HepG2 (cell line): Measurements from ENCODE around the gene RRAS. TPM values are rescaled to one million over a fixed set of nuclear protein-coding genes. Genes with fewer than 3 reads are reported as not detected.

Experiments used
- ATF1 ChIP-seq: IDR thresholded peaks from 2 replicates; pipeline ENCODE4 v1.6.1; 2016; ENCODE audit warnings: mild to moderate bottlenecking, control low read depth
- DPF2 ChIP-seq: sonication (generic); formaldehyde crosslinking; IDR thresholded peaks from 2 replicates; pipeline ENCODE4 v1.4.0; 2020; ENCODE audit warnings: mild to moderate bottlenecking, low read depth, missing genetic modification reagents, borderline replicate concordance
- FOSL1 ChIP-seq: sonication (generic); formaldehyde crosslinking; IDR thresholded peaks from 2 replicates; pipeline ENCODE4 v1.9.0; 2021; ENCODE audit warnings: missing genetic modification reagents, borderline replicate concordance
- FOXA3 ChIP-seq: IDR thresholded peaks from 2 replicates; pipeline ENCODE4 v1.6.1; 2016; ENCODE audit warnings: missing genetic modification reagents, missing compliant biosample characterization
- FOXM1 ChIP-seq: sonication (generic); formaldehyde crosslinking; IDR thresholded peaks from 2 replicates; pipeline ENCODE4 v1.5.0; 2020; ENCODE audit warnings: missing genetic modification reagents
- FOXP1 ChIP-seq, 2 experiments: fragments of 450-650 bp in 1 of 2; IDR thresholded peaks; 2 replicates each; pipeline ENCODE4 v1.6.1; 2017 to 2018; ENCODE audit warnings: antibody characterized with exemption in 1 of 2
- HOXA9 ChIP-seq: sonication (generic); formaldehyde crosslinking; IDR thresholded peaks from 2 replicates; pipeline ENCODE4 v1.8.1; 2022; ENCODE audit warnings: missing genetic modification reagents, mild to moderate bottlenecking, moderate library complexity, borderline replicate concordance
- KDM3A ChIP-seq: IDR thresholded peaks from 2 replicates; pipeline ENCODE4 v1.6.1; 2018; ENCODE audit warnings: low read depth, missing compliant biosample characterization
- MEIS2 ChIP-seq: sonication (generic); formaldehyde crosslinking; IDR thresholded peaks from 2 replicates; pipeline ENCODE4 v1.9.0; 2021; ENCODE audit warnings: mild to moderate bottlenecking, missing genetic modification reagents
- MYNN ChIP-seq: sonication (generic); formaldehyde crosslinking; IDR thresholded peaks from 2 replicates; pipeline ENCODE4 v1.4.0; 2020; ENCODE audit warnings: mild to moderate bottlenecking, low read depth, missing genetic modification reagents
- NAIF1 ChIP-seq: sonication (generic); formaldehyde crosslinking; IDR thresholded peaks from 2 replicates; pipeline ENCODE4 v1.5.0; 2020; ENCODE audit warnings: mild to moderate bottlenecking, missing genetic modification reagents, borderline replicate concordance
- NR2C2 ChIP-seq: sonication (generic); formaldehyde crosslinking; IDR thresholded peaks from 2 replicates; pipeline ENCODE4 v1.4.0; 2020; ENCODE audit warnings: missing genetic modification reagents, mild to moderate bottlenecking, moderate library complexity, borderline replicate concordance
- PBX3 ChIP-seq: sonication (generic); formaldehyde crosslinking; IDR thresholded peaks from 2 replicates; pipeline ENCODE4 v1.8.1; 2023; ENCODE audit warnings: missing genetic modification reagents, inconsistent platforms, borderline replicate concordance
- PLRG1 ChIP-seq: fragments of 450-650 bp; conservative IDR thresholded peaks from 2 replicates; pipeline ENCODE4 v1.6.1; 2016
- SP5 ChIP-seq: IDR thresholded peaks from 2 replicates; pipeline ENCODE4 v1.6.1; 2016; ENCODE audit warnings: low read depth, borderline replicate concordance
- SRSF1 ChIP-seq: fragments of 200-400 bp; formaldehyde crosslinking; optimal IDR thresholded peaks from 2 replicates; pipeline ENCODE3; 2017; ENCODE audit warnings: mild to moderate bottlenecking, low read depth, low read length, moderate library complexity
- SRSF9 ChIP-seq: fragments of 200-400 bp; formaldehyde crosslinking; IDR thresholded peaks from 2 replicates; pipeline ENCODE4 v1.6.1; 2018; ENCODE audit warnings: borderline replicate concordance, mild to moderate bottlenecking, low read depth, low read length; ENCODE audit not compliant: insufficient read depth, poor library complexity, severe bottlenecking
- TCF7L2 ChIP-seq: IDR thresholded peaks from 2 replicates; pipeline ENCODE4 v1.6.1; 2011; ENCODE audit warnings: mild to moderate bottlenecking, low read depth, low read length, moderate library complexity
- TFDP1 ChIP-seq: IDR thresholded peaks from 2 replicates; pipeline ENCODE4 v1.6.1; 2016; ENCODE audit warnings: missing compliant biosample characterization, missing genetic modification reagents, borderline replicate concordance
- YEATS4 ChIP-seq: sonication (generic); formaldehyde crosslinking; IDR thresholded peaks from 2 replicates; pipeline ENCODE4 v1.4.0; 2020; ENCODE audit warnings: missing genetic modification reagents, borderline replicate concordance
- ZFP62 ChIP-seq: sonication (generic); formaldehyde crosslinking; IDR thresholded peaks from 2 replicates; pipeline ENCODE4 v1.4.0; 2020; ENCODE audit warnings: missing genetic modification reagents
- ZNF235 ChIP-seq: sonication (generic); formaldehyde crosslinking; IDR thresholded peaks from 2 replicates; pipeline ENCODE4 v1.8.1; 2023; ENCODE audit warnings: mild to moderate bottlenecking, missing genetic modification reagents, borderline replicate concordance
- ZNF260 ChIP-seq: sonication (generic); formaldehyde crosslinking; IDR thresholded peaks from 2 replicates; pipeline ENCODE4 v1.4.0; 2020; ENCODE audit warnings: missing genetic modification reagents, low read depth, mild to moderate bottlenecking, borderline replicate concordance
- ZNF431 ChIP-seq: sonication (generic); formaldehyde crosslinking; IDR thresholded peaks from 2 replicates; pipeline ENCODE4 v1.9.0; 2022; ENCODE audit warnings: missing genetic modification reagents, low read depth, mild to moderate bottlenecking, borderline replicate concordance
- ZNF451 ChIP-seq: sonication (generic); formaldehyde crosslinking; IDR thresholded peaks from 2 replicates; pipeline ENCODE4 v1.5.0; 2020; ENCODE audit warnings: mild to moderate bottlenecking, missing genetic modification reagents
- ZNF484 ChIP-seq: sonication (generic); formaldehyde crosslinking; IDR thresholded peaks from 2 replicates; pipeline ENCODE4 v1.5.1; 2020; ENCODE audit warnings: mild to moderate bottlenecking, low read depth, missing genetic modification reagents, borderline replicate concordance
- ZNF607 ChIP-seq: sonication (generic); formaldehyde crosslinking; IDR thresholded peaks from 2 replicates; pipeline ENCODE4 v1.5.1; 2020; ENCODE audit warnings: missing genetic modification reagents, mild to moderate bottlenecking, borderline replicate concordance
- ZNF616 ChIP-seq: sonication (generic); formaldehyde crosslinking; IDR thresholded peaks from 2 replicates; pipeline ENCODE4 v1.5.0; 2020; ENCODE audit warnings: low read depth, mild to moderate bottlenecking, missing genetic modification reagents
- ZNF790 ChIP-seq: sonication (generic); formaldehyde crosslinking; IDR thresholded peaks from 2 replicates; pipeline ENCODE4 v1.8.0; 2022; ENCODE audit warnings: missing genetic modification reagents, mild to moderate bottlenecking, borderline replicate concordance
- ZNF792 ChIP-seq: IDR thresholded peaks from 2 replicates; pipeline ENCODE4 v1.6.1; 2016
- polyA plus RNA-seq, 8 experiments: library from polyadenylated mRNA; depleted of rRNA in 3 of 8; stranded (reverse) in 7 of 8; unstranded in 1 of 8; fragments of >200 nt; fragmentation: Illumina TruSeq in 4 of 8; extraction: Trizol in 4 of 8; gene quantifications; 2 replicates each; pipeline versions ENCODE4 v1.2.1 to v1.2.3, GENCODE V29; 2011 to 2016; ENCODE audit warnings: low read depth in 4 of 8, missing spikeins in 1 of 8, mixed read lengths in 1 of 8; ENCODE audit not compliant: insufficient read depth in 1 of 8
- total RNA-seq, 5 experiments: library from RNA; depleted of rRNA; stranded (reverse); fragments of >200 nt; fragmentation: Illumina TruSeq; extraction: Trizol; gene quantifications; 2 replicates each; pipeline ENCODE4 v1.2.3, GENCODE V29; 2016; ENCODE audit warnings: low read depth in 1 of 5

Gene RRAS
- total and polyA plus RNA-seq, 2 of the 13 experiments (the other 11 are each of a cell fraction or from before 2014, with no cell fraction given), result 1.5 to 12.0 TPM

GRCh38 chr19:49640113-49640898 is at the start of gene RRAS (continued):
- TF ChIP-seq FOSL1, result peak; percentile 64; the same call in 1 of the 2 replicates
- peak; percentile 61; the same call in 1 of the 2 replicates for TF ChIP-seq YEATS4
- no peak for TF ChIP-seq DPF2
- peak; percentile 60 for TF ChIP-seq SRSF1
- TF ChIP-seq MYNN (CRISPR knock-in tag), result no peak
- no peak for TF ChIP-seq SRSF9
- no peak for TF ChIP-seq ZNF260 (CRISPR knock-in tag)
- no peak for TF ChIP-seq MEIS2 (CRISPR knock-in tag)
- no peak for TF ChIP-seq ZNF235
- TF ChIP-seq ZNF451 (CRISPR knock-in tag), result no peak
- TF ChIP-seq NR2C2 (CRISPR knock-in tag), result peak; percentile 85
- TF ChIP-seq FOXM1 (CRISPR knock-in tag), result no peak
- peak; percentile 38; the same call in 1 of the 2 replicates for TF ChIP-seq NAIF1
- peak; percentile 50; the same call in 1 of the 2 replicates for TF ChIP-seq KDM3A (CRISPR knock-in tag)
- TF ChIP-seq ZNF431 (CRISPR knock-in tag), result no peak
- no peak for TF ChIP-seq PLRG1
- no peak for TF ChIP-seq HOXA9 (CRISPR knock-in tag)
- peak; percentile 83; the same call in 1 of the 2 replicates for TF ChIP-seq ZNF607 (CRISPR knock-in tag)
- TF ChIP-seq ZFP62 (CRISPR knock-in tag), result no peak
- no peak for TF ChIP-seq ZNF792 (CRISPR knock-in tag)
- no peak for TF ChIP-seq TCF7L2
- peak; percentile 34; the same call in 1 of the 2 replicates for TF ChIP-seq FOXA3
- peak; percentile 40; the same call in 1 of the 2 replicates for TF ChIP-seq TFDP1 (CRISPR knock-in tag)
- TF ChIP-seq ZNF616 (CRISPR knock-in tag), result no peak
- peak; percentile 86 for TF ChIP-seq SP5 (CRISPR knock-in tag)
- TF ChIP-seq ZNF484 (CRISPR knock-in tag), result no peak
- no peak for TF ChIP-seq ZNF790
- TF ChIP-seq PBX3, result no peak
- TF ChIP-seq FOXP1 (IDR thresholded peaks at IDR 0.05), result no peak
- TF ChIP-seq FOXP1 (CRISPR knock-in tag; IDR thresholded peaks at IDR 0.05), result no peak
- no peak for TF ChIP-seq ATF1 (CRISPR knock-in tag)
